H9 (cell line): Measurements from ENCODE around the gene NRXN2. TPM values are rescaled to one million over a fixed set of nuclear protein-coding genes. Genes with fewer than 3 reads are reported as not detected.

Source experiments
- DNase-seq: peaks from one replicate; pipeline ENCODE4 v3.0.0-alpha.2; 2017
- H2AFZ ChIP-seq: one replicate; pipeline ENCODE4 v1.6.1; 2013; ENCODE audit warnings: mild to moderate bottlenecking, low read length, control low read depth, moderate library complexity
- H2AK5ac ChIP-seq: 2 replicates; pipeline ENCODE4 v1.6.1; 2013; ENCODE audit warnings: low read length, control low read depth, mixed read lengths; ENCODE audit not compliant: insufficient read length
- H2BK120ac ChIP-seq: one replicate; pipeline ENCODE4 v1.6.1; 2013; ENCODE audit warnings: low read depth, mild to moderate bottlenecking, low read length, control low read depth, inconsistent platforms; ENCODE audit not compliant: poor library complexity, severe bottlenecking
- H2BK12ac ChIP-seq: 2 replicates; pipeline ENCODE4 v1.6.1; 2013; ENCODE audit warnings: low read length, control low read depth, mixed read lengths, low read depth; ENCODE audit not compliant: insufficient read length
- H2BK15ac ChIP-seq: 2 replicates; pipeline ENCODE4 v1.6.1; 2013; ENCODE audit warnings: low read depth, low read length, control low read depth
- H2BK20ac ChIP-seq: one replicate; pipeline ENCODE4 v1.6.1; 2013; ENCODE audit warnings: low read depth, mild to moderate bottlenecking, low read length, control low read depth, inconsistent platforms; ENCODE audit not compliant: poor library complexity, severe bottlenecking
- H2BK5ac ChIP-seq: 2 replicates; pipeline ENCODE4 v1.6.1; 2013; ENCODE audit warnings: low read length, control low read depth, mixed read lengths; ENCODE audit not compliant: insufficient read length
- H3K14ac ChIP-seq: 2 replicates; pipeline ENCODE4 v1.6.1; 2013; ENCODE audit warnings: low read length, control low read depth; ENCODE audit not compliant: insufficient read depth
- H3K18ac ChIP-seq: 2 replicates; pipeline ENCODE4 v1.6.1; 2013; ENCODE audit warnings: low read depth, mild to moderate bottlenecking, mixed read lengths, low read length, control low read depth; ENCODE audit not compliant: insufficient read length
- H3K23ac ChIP-seq: 2 replicates; pipeline ENCODE4 v1.6.1; 2013; ENCODE audit warnings: low read length, control low read depth, mixed read lengths, low read depth; ENCODE audit not compliant: insufficient read length
- H3K23me2 ChIP-seq: 2 replicates; pipeline ENCODE4 v1.6.1; 2013; ENCODE audit warnings: low read depth, mild to moderate bottlenecking, mixed read lengths, low read length, control low read depth; ENCODE audit not compliant: insufficient read length, poor library complexity, severe bottlenecking
- H3K27ac ChIP-seq: 2 replicates; pipeline ENCODE4 v1.5.1; 2013; ENCODE audit warnings: low read length, control low read depth, mixed read lengths, low read depth; ENCODE audit not compliant: insufficient read length
- H3K27me3 ChIP-seq: 2 replicates; pipeline ENCODE4 v1.6.1; 2013; ENCODE audit warnings: low read length, control low read depth, inconsistent platforms; ENCODE audit not compliant: insufficient read depth
- H3K4ac ChIP-seq: 2 replicates; pipeline ENCODE4 v1.6.1; 2013; ENCODE audit warnings: low read depth, mild to moderate bottlenecking, control low read depth, inconsistent platforms, low read length, moderate library complexity
- H3K4me1 ChIP-seq: 2 replicates; pipeline ENCODE4 v1.6.1; 2013; ENCODE audit warnings: low read length, control low read depth, inconsistent platforms; ENCODE audit not compliant: insufficient read depth
- H3K4me2 ChIP-seq: 2 replicates; pipeline ENCODE4 v1.6.1; 2013; ENCODE audit warnings: low read length, control low read depth, mixed read lengths; ENCODE audit not compliant: insufficient read length, insufficient read depth
- H3K56ac ChIP-seq: 2 replicates; pipeline ENCODE4 v1.6.1; 2013; ENCODE audit warnings: low read depth, mild to moderate bottlenecking, mixed read lengths, low read length, control low read depth; ENCODE audit not compliant: insufficient read length
- H3K79me1 ChIP-seq: 2 replicates; pipeline ENCODE4 v1.6.1; 2013; ENCODE audit warnings: low read depth, mild to moderate bottlenecking, moderate library complexity, low read length, control low read depth, inconsistent platforms; ENCODE audit not compliant: insufficient read depth, poor library complexity, severe bottlenecking
- H3K79me2 ChIP-seq: 2 replicates; pipeline ENCODE4 v1.6.1; 2013; ENCODE audit warnings: low read length, control low read depth, inconsistent platforms; ENCODE audit not compliant: insufficient read depth
- H3K9ac ChIP-seq: 2 replicates; pipeline ENCODE4 v1.6.1; 2013; ENCODE audit warnings: low read length, control low read depth, mixed read lengths; ENCODE audit not compliant: insufficient read length; ENCODE audit errors: extremely low read depth
- H3K9me3 ChIP-seq: one replicate; pipeline ENCODE4 v1.6.1; 2013; ENCODE audit warnings: low read depth, low read length, inconsistent platforms; ENCODE audit not compliant: control insufficient read depth
- H3T11ph ChIP-seq: one replicate; pipeline ENCODE4 v1.6.1; 2013; ENCODE audit warnings: mild to moderate bottlenecking, low read length, control low read depth, inconsistent platforms
- H4K20me1 ChIP-seq: one replicate; pipeline ENCODE4 v1.6.1; 2013; ENCODE audit not compliant: control insufficient read depth, insufficient read length, insufficient read depth
- H4K5ac ChIP-seq: 2 replicates; pipeline ENCODE4 v1.6.1; 2013; ENCODE audit warnings: low read depth, mild to moderate bottlenecking, mixed read lengths, low read length, control low read depth; ENCODE audit not compliant: insufficient read length
- H4K8ac ChIP-seq: replicated peaks from 2 replicates; pipeline ENCODE4 v1.6.1; 2013; ENCODE audit warnings: low read length, control low read depth, mixed read lengths, low read depth; ENCODE audit not compliant: insufficient read length
- H4K91ac ChIP-seq: 2 replicates; pipeline ENCODE4 v1.6.1; 2013; ENCODE audit warnings: low read depth, mild to moderate bottlenecking, moderate library complexity, mixed read lengths, low read length, control low read depth; ENCODE audit not compliant: insufficient read length
- H3K27ac Mint-ChIP-seq, 3 experiments: 2 replicates in 2 of 3; 3 replicates in 1 of 3; pipeline ENCODE4 v1.8.0; 2020 to 2021; ENCODE audit warnings: mixed read lengths in 3 of 3, mild to moderate bottlenecking in 1 of 3, moderate library complexity in 1 of 3
- H3K27me3 Mint-ChIP-seq: 2 replicates; pipeline ENCODE4 v1.8.0; 2021; ENCODE audit warnings: low read depth, mild to moderate bottlenecking, moderate library complexity, mixed read lengths
- H3K36me3 Mint-ChIP-seq, 3 experiments: 2 replicates in 2 of 3; 3 replicates in 1 of 3; pipeline ENCODE4 v1.8.0; 2020 to 2021; ENCODE audit warnings: low read depth in 3 of 3, mixed read lengths in 3 of 3; ENCODE audit not compliant: insufficient read depth in 1 of 3
- H3K4me1 Mint-ChIP-seq, 2 experiments: 2 replicates each; pipeline ENCODE4 v1.8.0; 2020; ENCODE audit warnings: mixed read lengths in 2 of 2
- H3K4me3 Mint-ChIP-seq, 2 experiments: 2 replicates in 1 of 2; 3 replicates in 1 of 2; pipeline ENCODE4 v1.8.0; 2020 to 2021; ENCODE audit warnings: mild to moderate bottlenecking in 2 of 2, mixed read lengths in 2 of 2, moderate library complexity in 1 of 2
- H3K9me3 Mint-ChIP-seq, 2 experiments: 2 replicates in 1 of 2; 3 replicates in 1 of 2; pipeline ENCODE4 v1.8.0; 2020; ENCODE audit warnings: mild to moderate bottlenecking in 2 of 2, mixed read lengths in 2 of 2, moderate library complexity in 1 of 2
- CTCF ChIP-seq: fragments of 200-600 bp; sonication (generic); conservative IDR thresholded peaks from 3 replicates; pipeline ENCODE4 v1.8.0; 2021; ENCODE audit warnings: antibody characterized with exemption, mild to moderate bottlenecking
- WGBS: extraction: QIAGEN DNeasy Blood & Tissue Kit; methylation state at CpG from one replicate; pipeline ENCODE4 v1.1.7; 2013; ENCODE audit warnings: missing lambda C conversion rate, low lambda C conversion rate, mixed read lengths; ENCODE audit not compliant: insufficient read length; ENCODE audit errors: extremely low coverage; 5-methylcytosine and 5-hydroxymethylcytosine counted together
- total RNA-seq: library from RNA; stranded (reverse); gene quantifications from 2 replicates; pipeline ENCODE4 v1.2.1, GENCODE V29; 2021

The NRXN2 gene
- total RNA-seq, 1 experiment from 2014 or later: 3.9 TPM

GRCh38 chr11:64691543-64691942 lies 31.5 kb downstream of the NRXN2 start:
- H3K79me1 ChIP-seq: no peaks in the 10 kb centered on the region
- Mint-ChIP-seq H3K36me3 (no peaks in the 10 kb centered on the region), H3K4me1 (peaks cover 23 to 40% of the 10 kb centered on the region in 2 experiments), H3K27ac (no peak overlapping the region), H3K9me3 (no peaks in the 10 kb centered on the region), H3K4me3 (no peak overlapping the region), H3K27me3 (peaks cover 61% of the 10 kb centered on the region)
- H4K8ac ChIP-seq: no peak overlapping the region
- no peaks in the 10 kb centered on the region for H3K9me3 ChIP-seq
- H3K18ac ChIP-seq: no peak overlapping the region
- no peaks in the 10 kb centered on the region for H3K27me3 ChIP-seq
- H2AK5ac ChIP-seq: no peak overlapping the region
- no peak overlapping the region for H4K91ac ChIP-seq
- H3K9ac ChIP-seq: no peak overlapping the region
- no CpG with 5 or more reads among the region's 1 CpG for WGBS
- no peak overlapping the region for H3K27ac ChIP-seq
- peaks cover 2% of the 10 kb centered on the region for H3K23me2 ChIP-seq
- H2BK120ac ChIP-seq: no peak overlapping the region
- H2BK15ac ChIP-seq: no peak overlapping the region
- H4K5ac ChIP-seq: no peak overlapping the region
- no peak overlapping the region for H2AFZ ChIP-seq
- no peak overlapping the region for H3K4ac ChIP-seq
- no peak overlapping the region for H3K56ac ChIP-seq
- H3K79me2 ChIP-seq: no peaks in the 10 kb centered on the region
- H2BK5ac ChIP-seq: no peak overlapping the region
- no peak overlapping the region for H3T11ph ChIP-seq
- no peak overlapping the region for H3K23ac ChIP-seq
- no peak overlapping the region for H3K4me2 ChIP-seq
- no peak overlapping the region for H2BK12ac ChIP-seq
- no peak overlapping the region for H2BK20ac ChIP-seq
- H3K14ac ChIP-seq: no peak overlapping the region
- H3K4me1 ChIP-seq: no peaks in the 10 kb centered on the region
- no peak for TF ChIP-seq CTCF
- H4K20me1 ChIP-seq: no peaks in the 10 kb centered on the region
- no peak for DNase-seq
